Activated T-cell treated with anti-CD3 and anti-CD28 coated beads, Interleukin-2, amount 50 U/mL, for 24 hours (primary cell): ENCODE measurements around the gene KLHDC8B.
A peak's percentile ranks its signal among the peaks of the same experiment; 100 is the strongest.

Experiments used
- DNase-seq: peaks from one replicate; pipeline ENCODE4 v3.0.0-alpha.2; 2020
- H3K27ac Mint-ChIP-seq: 2 replicates; pipeline ENCODE4 v1.8.0; 2020; ENCODE audit warnings: mild to moderate bottlenecking, mixed read lengths
- H3K27me3 Mint-ChIP-seq: 2 replicates; pipeline ENCODE4 v1.8.0; 2020; ENCODE audit warnings: mixed read lengths
- H3K36me3 Mint-ChIP-seq: 2 replicates; pipeline ENCODE4 v1.8.0; 2020; ENCODE audit warnings: low read depth, mixed read lengths
- H3K4me1 Mint-ChIP-seq: 2 replicates; pipeline ENCODE4 v1.8.0; 2020; ENCODE audit warnings: low read depth, mixed read lengths
- H3K4me3 Mint-ChIP-seq: 2 replicates; pipeline ENCODE4 v1.8.0; 2020; ENCODE audit warnings: mild to moderate bottlenecking, moderate library complexity, mixed read lengths
- H3K9me3 Mint-ChIP-seq: 2 replicates; pipeline ENCODE4 v1.8.0; 2020; ENCODE audit warnings: mixed read lengths

Gene KLHDC8B

GRCh38 chr3:49171119-49171774, at the start of gene KLHDC8B:
TSS of gene KLHDC8B (plus strand) at chr3:49171598. CDS start at chr3:49172770, 1,172 bp downstream.
- H3K36me3 Mint-ChIP-seq: peaks cover 1% of the 10 kb centered on the region
- H3K4me3 Mint-ChIP-seq: peak within 1 kb of the TSS; percentile 80
- H3K4me1 Mint-ChIP-seq: peaks cover 27% of the 10 kb centered on the region
- no peaks in the 10 kb centered on the region for H3K27me3 Mint-ChIP-seq
- H3K9me3 Mint-ChIP-seq: peaks cover 2% of the 10 kb centered on the region
- peak within 1 kb of the TSS; percentile 86 for H3K27ac Mint-ChIP-seq
- DNase-seq: peak; percentile 90

DNA sequence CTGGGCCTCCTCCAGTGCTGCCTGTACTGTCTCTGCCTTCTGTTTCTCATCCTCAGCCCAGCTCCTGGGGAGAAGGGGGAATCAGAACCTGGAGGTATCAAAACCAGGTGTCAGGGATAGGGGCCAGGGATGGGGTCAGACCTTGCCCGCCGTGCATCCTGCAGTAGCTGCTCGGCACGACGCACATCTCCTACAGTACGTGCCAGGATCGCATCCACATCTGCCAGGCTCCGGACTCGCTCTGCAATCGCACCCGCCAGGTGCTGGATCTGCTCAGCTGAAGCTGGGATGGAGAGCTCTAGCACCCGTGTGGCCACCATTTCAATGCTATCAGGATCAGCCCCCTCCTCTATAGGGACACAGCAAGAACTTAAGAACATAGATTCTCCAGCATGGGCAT, 49.4 kb upstream of the KLHDC8B start:
- H3K27ac Mint-ChIP-seq: peak overlapping the region; percentile 93
- no peaks in the 10 kb centered on the region for H3K27me3 Mint-ChIP-seq
- DNase-seq: no peak
- H3K4me3 Mint-ChIP-seq: no peak overlapping the region
- peaks cover 27% of the 10 kb centered on the region for H3K4me1 Mint-ChIP-seq
- peaks cover 28% of the 10 kb centered on the region for H3K36me3 Mint-ChIP-seq
- no peaks in the 10 kb centered on the region for H3K9me3 Mint-ChIP-seq

DNA sequence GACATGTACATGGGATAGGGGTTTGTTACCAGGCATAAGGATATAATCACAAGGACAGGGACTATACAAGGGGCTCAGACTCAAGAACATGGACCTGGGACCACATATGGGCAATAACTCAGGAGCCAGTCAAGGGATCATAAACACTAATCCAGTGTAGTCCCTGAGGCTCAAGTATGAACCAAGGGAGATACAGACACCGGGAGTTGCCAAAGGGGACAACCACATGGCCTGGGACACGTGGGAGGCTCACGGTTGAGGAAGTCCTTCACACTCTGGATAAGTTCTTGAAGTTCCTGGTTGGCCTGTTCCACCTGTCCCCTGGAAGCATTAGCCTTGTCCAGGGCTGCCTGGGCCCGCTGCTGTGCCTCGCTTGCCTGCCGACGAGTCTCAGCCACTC, 48.9 kb upstream of the KLHDC8B start:
- H3K36me3 Mint-ChIP-seq: peaks cover 25% of the 10 kb centered on the region
- no peaks in the 10 kb centered on the region for H3K9me3 Mint-ChIP-seq
- H3K27me3 Mint-ChIP-seq: no peaks in the 10 kb centered on the region
- no peak overlapping the region for H3K4me3 Mint-ChIP-seq
- peak overlapping the region; percentile 93 for H3K27ac Mint-ChIP-seq
- no peak for DNase-seq
- peaks cover 27% of the 10 kb centered on the region for H3K4me1 Mint-ChIP-seq

GRCh38 chr3:49122886-49123545, 48.4 kb upstream of the KLHDC8B start:
- DNase-seq: no peak
- H3K4me3 Mint-ChIP-seq: no peak overlapping the region
- H3K4me1 Mint-ChIP-seq: peaks cover 25% of the 10 kb centered on the region
- H3K27ac Mint-ChIP-seq: no peak overlapping the region
- H3K36me3 Mint-ChIP-seq: peaks cover 19% of the 10 kb centered on the region
- H3K27me3 Mint-ChIP-seq: no peaks in the 10 kb centered on the region
- H3K9me3 Mint-ChIP-seq: no peaks in the 10 kb centered on the region

DNA sequence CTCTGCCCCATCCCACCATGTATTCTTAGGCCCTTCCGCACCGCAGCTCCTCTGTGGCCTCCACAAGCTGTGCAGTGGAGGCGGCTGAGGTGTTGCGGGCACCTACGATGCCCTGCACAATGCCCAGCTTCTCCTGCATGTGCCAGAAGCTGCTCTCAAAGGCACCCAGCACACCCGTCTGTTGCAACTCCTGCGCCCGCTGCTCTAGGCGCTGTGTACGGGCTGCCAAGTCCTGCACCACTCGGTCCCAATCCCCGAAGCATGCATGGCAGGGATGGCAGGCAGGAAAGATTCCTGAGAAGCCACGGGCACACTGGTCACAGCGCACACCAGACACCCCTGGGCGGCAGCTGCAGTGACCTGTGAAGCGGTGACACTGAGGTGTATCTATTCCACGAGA, 47.7 kb upstream of the KLHDC8B start:
- Mint-ChIP-seq H3K27ac (no peak overlapping the region), H3K9me3 (no peaks in the 10 kb centered on the region), H3K4me3 (no peak overlapping the region), H3K36me3 (peaks cover 13% of the 10 kb centered on the region), H3K27me3 (no peaks in the 10 kb centered on the region), H3K4me1 (peaks cover 25% of the 10 kb centered on the region)
- no peak for DNase-seq

GRCh38 chr3:49124203-49124602, 47.2 kb upstream of the KLHDC8B start:
- Mint-ChIP-seq H3K9me3 (no peaks in the 10 kb centered on the region), H3K4me1 (peaks cover 20% of the 10 kb centered on the region), H3K36me3 (peaks cover 7% of the 10 kb centered on the region), H3K27me3 (no peaks in the 10 kb centered on the region), H3K27ac (no peak overlapping the region), H3K4me3 (no peak overlapping the region)
- no peak for DNase-seq

GRCh38 chr3:49124991-49125670, 46.3 kb upstream of the KLHDC8B start:
- DNase-seq: no peak
- no peaks in the 10 kb centered on the region for H3K9me3 Mint-ChIP-seq
- no peaks in the 10 kb centered on the region for H3K27me3 Mint-ChIP-seq
- no peak overlapping the region for H3K4me3 Mint-ChIP-seq
- peaks cover 13% of the 10 kb centered on the region for H3K4me1 Mint-ChIP-seq
- peaks cover 3% of the 10 kb centered on the region for H3K36me3 Mint-ChIP-seq
- no peak overlapping the region for H3K27ac Mint-ChIP-seq

DNA sequence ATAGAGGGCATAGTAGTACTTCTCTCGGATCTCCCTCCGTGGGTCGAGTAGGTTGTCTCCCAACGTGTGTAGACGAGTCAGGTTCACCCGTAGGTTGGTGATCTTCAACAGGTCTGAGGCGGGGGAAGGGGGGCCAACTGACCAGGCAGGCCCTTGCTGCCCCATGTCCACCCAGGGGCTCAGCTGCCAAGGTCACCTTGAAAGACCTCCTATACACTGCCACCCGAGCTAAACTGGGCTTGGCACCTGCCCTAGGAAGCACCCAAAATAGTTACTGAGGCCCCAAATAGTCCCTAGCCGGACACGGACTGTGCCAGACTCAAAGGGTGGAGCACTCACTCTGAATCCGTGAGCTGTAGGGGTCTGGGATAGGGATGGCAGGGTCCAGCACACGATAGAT, 40.4 kb upstream of the KLHDC8B start:
- H3K27me3 Mint-ChIP-seq: peaks cover 27% of the 10 kb centered on the region
- H3K36me3 Mint-ChIP-seq: no peaks in the 10 kb centered on the region
- H3K27ac Mint-ChIP-seq: no peak overlapping the region
- H3K4me1 Mint-ChIP-seq: peaks cover 1% of the 10 kb centered on the region
- H3K4me3 Mint-ChIP-seq: no peak overlapping the region
- DNase-seq: no peak
- no peaks in the 10 kb centered on the region for H3K9me3 Mint-ChIP-seq

DNA sequence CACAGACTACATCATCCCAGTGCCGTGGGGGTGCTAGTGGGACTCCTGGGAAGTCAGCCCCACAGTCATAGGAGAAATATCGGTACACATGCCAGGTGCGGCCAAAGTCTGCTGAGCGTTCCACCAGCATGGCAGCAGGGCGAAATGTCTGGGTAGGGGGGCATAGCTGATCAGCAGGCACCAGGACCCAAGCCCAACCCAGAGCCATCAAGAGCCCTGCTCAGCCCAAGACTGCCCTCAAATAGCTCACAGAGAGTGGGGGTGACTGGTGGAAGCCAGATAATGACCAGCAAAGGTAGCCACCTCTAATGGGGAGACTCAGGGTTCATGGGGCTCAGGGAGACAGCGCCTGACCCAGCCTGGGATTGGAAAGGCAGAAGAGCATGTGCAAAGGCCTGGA, 39.8 kb upstream of the KLHDC8B start:
- Mint-ChIP-seq H3K4me3 (no peak overlapping the region), H3K36me3 (no peaks in the 10 kb centered on the region), H3K4me1 (peaks cover 1% of the 10 kb centered on the region), H3K9me3 (no peaks in the 10 kb centered on the region), H3K27me3 (peaks cover 27% of the 10 kb centered on the region), H3K27ac (no peak overlapping the region)
- no peak for DNase-seq

GRCh38 chr3:49132073-49132436, 39.3 kb upstream of the KLHDC8B start:
- DNase-seq: no peak
- no peak overlapping the region for H3K4me3 Mint-ChIP-seq
- peaks cover 1% of the 10 kb centered on the region for H3K4me1 Mint-ChIP-seq
- H3K9me3 Mint-ChIP-seq: no peaks in the 10 kb centered on the region
- peaks cover 27% of the 10 kb centered on the region for H3K27me3 Mint-ChIP-seq
- H3K36me3 Mint-ChIP-seq: no peaks in the 10 kb centered on the region
- no peak overlapping the region for H3K27ac Mint-ChIP-seq

DNA sequence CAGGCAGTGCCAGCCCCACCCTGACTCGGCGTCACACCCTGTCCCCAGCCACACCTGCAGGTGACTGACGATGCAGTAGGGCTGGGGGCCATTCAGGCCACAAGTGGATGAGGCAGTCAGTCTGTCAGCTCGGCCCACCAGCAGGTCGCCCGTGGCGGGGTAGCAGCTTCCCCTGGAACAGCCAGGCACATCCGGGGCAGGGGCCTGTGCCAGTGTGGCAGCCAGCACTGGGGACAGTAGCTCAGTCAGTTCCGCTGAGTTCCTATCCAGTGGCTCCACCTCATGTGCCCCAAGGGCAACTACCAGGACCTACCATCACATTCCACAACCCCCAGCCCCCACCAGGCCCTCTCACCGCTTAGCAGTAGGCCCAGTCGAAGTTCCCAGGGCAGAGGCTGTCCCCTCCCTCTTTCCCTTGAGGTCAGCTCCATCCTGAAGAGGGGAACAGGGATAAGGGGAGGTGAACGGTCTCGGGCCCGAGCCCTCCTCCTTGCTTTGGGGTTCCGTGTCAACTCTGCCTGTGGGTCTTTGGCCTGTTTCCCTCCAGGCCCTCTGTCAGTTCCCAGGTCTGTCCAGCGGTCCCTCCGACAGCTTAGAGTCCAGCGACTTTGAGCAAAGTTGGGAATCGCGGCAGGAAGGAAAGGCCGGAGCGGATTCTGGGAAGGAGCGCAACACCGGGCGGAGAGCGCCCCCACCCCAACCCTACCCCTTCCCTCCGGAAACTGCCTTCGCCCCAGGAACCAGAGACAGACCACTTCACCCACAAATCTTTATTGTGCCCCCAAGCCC, 38.8 kb upstream of the KLHDC8B start, which contains the start of gene LAMB2:
TSS of gene LAMB2 (minus strand) at position 614 of the 789 bp plus-strand sequence. CDS start at position 431, 183 bp downstream.
- H3K9me3 Mint-ChIP-seq: no peaks in the 10 kb centered on the region
- H3K27me3 Mint-ChIP-seq: peaks cover 30% of the 10 kb centered on the region
- H3K27ac Mint-ChIP-seq: no peak within 1 kb of the TSS
- no peak for DNase-seq
- H3K36me3 Mint-ChIP-seq: no peaks in the 10 kb centered on the region
- no peak within 1 kb of the TSS for H3K4me3 Mint-ChIP-seq
- peaks cover 1% of the 10 kb centered on the region for H3K4me1 Mint-ChIP-seq

DNA sequence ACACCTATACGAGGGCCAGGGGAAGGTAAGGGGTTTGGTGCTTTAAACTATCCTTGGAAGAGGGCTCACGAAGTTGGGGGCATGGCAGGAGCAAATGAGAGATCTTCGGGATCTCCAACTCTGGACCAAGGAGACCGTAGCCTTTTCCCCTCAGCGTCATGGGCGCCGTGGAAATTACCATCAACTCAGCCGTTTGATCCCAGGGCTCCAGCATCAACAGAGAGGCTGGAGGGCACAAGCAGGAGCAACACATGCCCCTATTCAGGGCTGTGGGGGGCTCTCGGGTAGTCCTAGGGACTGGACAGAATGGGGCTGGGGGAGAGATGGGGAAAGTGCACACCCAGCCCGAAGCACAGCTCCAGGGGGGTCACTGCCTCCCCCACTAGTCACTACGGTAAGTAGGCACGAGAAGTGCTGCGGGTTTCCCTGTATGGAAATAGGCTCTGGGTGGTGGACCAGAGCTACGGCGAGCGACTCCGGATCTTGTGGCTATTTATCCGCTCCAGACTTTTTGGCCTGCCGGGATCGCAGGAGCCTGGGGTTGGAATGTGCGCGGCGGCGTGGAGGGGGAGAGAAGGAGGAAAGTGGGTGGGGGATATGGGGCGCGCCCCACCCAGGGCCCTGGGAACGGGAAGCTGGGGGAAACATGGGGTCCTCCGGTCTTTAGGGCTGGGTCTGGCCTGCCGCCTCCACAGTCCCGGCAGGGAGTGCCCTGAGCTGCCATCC, 38.0 kb upstream of the KLHDC8B start:
- no peak for DNase-seq
- peaks cover 33% of the 10 kb centered on the region for H3K27me3 Mint-ChIP-seq
- H3K27ac Mint-ChIP-seq: no peak overlapping the region
- peaks cover 1% of the 10 kb centered on the region for H3K4me1 Mint-ChIP-seq
- H3K9me3 Mint-ChIP-seq: no peaks in the 10 kb centered on the region
- H3K36me3 Mint-ChIP-seq: no peaks in the 10 kb centered on the region
- no peak overlapping the region for H3K4me3 Mint-ChIP-seq

DNA sequence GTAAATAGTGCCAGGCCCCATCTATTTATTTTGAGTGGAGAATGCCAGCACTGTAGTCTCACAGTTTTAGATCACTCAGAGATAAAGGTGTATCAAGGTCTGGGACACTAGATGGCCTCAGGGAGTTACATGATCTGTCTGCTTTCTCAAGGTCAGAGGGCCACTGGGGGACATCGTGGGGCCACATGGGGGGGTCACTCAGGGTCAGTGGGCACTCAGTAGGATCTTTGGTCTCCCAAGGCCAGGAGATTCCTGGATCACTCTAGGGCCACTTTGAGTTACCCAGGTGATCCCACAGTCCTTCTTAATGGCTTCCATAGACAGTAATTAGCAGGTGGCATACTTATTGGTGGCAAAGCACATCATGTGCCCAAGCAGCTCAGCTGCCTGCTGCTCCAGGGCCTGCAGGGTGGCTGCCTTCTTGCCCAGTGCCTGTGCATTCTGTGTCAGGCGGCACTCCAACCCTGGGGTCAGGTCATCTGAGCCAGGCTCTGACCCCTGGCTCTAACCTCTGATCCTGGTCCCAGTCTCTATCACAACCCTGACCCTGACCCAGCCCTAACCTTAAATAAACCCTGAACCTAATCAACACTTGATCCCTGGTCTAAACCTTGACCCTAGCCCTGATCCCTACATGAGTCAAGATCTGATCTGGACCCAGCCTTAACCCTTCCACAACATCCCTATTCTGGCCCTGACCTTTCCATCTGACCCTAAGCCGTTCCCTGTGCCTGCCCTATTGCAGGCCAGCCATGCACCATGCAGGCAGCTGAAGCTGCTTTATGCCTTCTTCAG, 36.7 kb upstream of the KLHDC8B start:
- H3K27ac Mint-ChIP-seq: no peak overlapping the region
- H3K9me3 Mint-ChIP-seq: no peaks in the 10 kb centered on the region
- H3K36me3 Mint-ChIP-seq: no peaks in the 10 kb centered on the region
- H3K4me1 Mint-ChIP-seq: peaks cover 1% of the 10 kb centered on the region
- peaks cover 33% of the 10 kb centered on the region for H3K27me3 Mint-ChIP-seq
- no peak overlapping the region for H3K4me3 Mint-ChIP-seq
- no peak for DNase-seq
